ENCODE measurements around the gene ADAMTSL3. TPM values are rescaled to one million over a fixed set of nuclear protein-coding genes. Genes with fewer than 3 reads are reported as not detected.

ADAMTSL3 gene
- total RNA-seq, 1 experiment from 2014 or later: 0.07 TPM

DNA sequence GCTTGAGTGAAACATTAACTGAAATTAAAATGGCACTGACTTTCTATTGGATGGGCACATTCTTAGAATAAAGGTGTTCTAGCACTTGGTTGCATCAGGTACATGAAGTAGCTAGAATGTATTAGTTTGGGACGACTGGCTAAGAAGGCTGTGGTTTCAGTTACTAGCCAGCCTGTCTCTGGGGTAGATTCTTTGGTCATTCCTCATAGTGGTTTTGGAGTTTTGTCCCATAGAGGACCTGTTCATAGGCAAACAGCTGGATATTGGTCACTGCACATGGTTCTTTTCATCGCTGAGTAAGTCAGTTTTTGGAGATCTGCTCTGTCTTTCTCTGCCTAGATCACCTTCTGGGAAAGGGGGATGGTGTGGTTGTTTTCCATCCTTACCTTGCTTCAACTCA, 55.3 kb downstream of the ADAMTSL3 start:
- no peak overlapping the region for H3K4me3 ChIP-seq (ENCODE audit: low read depth, low read length)
- Mint-ChIP-seq H3K4me1 (ENCODE audit: low read depth, unreplicated experiment) (no peaks in the 10 kb centered on the region), H3K27me3 (ENCODE audit: insufficient read depth, unreplicated experiment) (no peaks in the 10 kb centered on the region), H3K36me3 (ENCODE audit: insufficient read depth, unreplicated experiment) (no peaks in the 10 kb centered on the region), H3K27ac (ENCODE audit: unreplicated experiment) (no peak overlapping the region), H3K9me3 (ENCODE audit: unreplicated experiment) (no peaks in the 10 kb centered on the region), H3K4me3 (ENCODE audit: unreplicated experiment) (no peak overlapping the region)
- ChIA-PET POLR2A (no interaction called here), CTCF (no interaction called here)
- no peaks in the 10 kb centered on the region for H3K36me3 ChIP-seq (ENCODE audit: control insufficient read depth, insufficient read depth, low read length)
- H3K4me1 ChIP-seq: no peaks in the 10 kb centered on the region
- TF ChIP-seq, protein P1, sequence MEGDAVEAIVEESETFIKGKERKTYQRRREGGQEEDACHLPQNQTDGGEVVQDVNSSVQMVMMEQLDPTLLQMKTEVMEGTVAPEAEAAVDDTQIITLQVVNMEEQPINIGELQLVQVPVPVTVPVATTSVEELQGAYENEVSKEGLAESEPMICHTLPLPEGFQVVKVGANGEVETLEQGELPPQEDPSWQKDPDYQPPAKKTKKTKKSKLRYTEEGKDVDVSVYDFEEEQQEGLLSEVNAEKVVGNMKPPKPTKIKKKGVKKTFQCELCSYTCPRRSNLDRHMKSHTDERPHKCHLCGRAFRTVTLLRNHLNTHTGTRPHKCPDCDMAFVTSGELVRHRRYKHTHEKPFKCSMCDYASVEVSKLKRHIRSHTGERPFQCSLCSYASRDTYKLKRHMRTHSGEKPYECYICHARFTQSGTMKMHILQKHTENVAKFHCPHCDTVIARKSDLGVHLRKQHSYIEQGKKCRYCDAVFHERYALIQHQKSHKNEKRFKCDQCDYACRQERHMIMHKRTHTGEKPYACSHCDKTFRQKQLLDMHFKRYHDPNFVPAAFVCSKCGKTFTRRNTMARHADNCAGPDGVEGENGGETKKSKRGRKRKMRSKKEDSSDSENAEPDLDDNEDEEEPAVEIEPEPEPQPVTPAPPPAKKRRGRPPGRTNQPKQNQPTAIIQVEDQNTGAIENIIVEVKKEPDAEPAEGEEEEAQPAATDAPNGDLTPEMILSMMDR (IDR thresholded peaks at IDR 0.05; ENCODE audit: insufficient read depth in 1 of 2, low read depth in 1 of 2, low read length in 1 of 2, severe bottlenecking in 1 of 2, unreplicated experiment in 1 of 2): no peak
- intact Hi-C loops (cut with micrococcal nuclease; ENCODE audit: unreplicated experiment): no loop called here
- DNase-seq: no peak
- BruUV-seq (replicated peaks): no TSS peak
- H3K9me3 ChIP-seq: no peaks in the 10 kb centered on the region
- H3K27me3 ChIP-seq (replicated peaks; ENCODE audit: control insufficient read depth, insufficient read depth, low read length): no peaks in the 10 kb centered on the region

DNA sequence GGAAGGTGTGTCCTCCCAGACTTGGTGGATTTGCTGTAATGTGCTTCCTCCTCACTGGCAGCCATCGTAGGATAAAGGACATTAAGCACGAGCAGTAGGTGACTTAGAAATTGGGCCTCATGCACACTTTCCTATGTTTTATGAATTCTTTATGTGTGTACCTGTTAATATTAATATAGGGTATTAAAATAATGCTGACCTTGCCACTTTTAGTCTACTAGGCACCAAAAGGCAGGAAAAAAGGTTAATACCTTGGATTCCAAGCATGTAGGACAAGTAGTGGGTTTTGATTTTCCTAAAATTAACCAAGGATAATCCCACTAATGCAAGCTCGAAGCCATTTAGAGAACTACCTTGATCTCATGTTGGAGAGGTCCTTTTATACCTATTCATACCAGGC, 55.9 kb downstream of the ADAMTSL3 start:
- no peaks in the 10 kb centered on the region for H3K27me3 ChIP-seq (replicated peaks; ENCODE audit: control insufficient read depth, insufficient read depth, low read length)
- Mint-ChIP-seq H3K27ac (ENCODE audit: unreplicated experiment) (no peak overlapping the region), H3K4me3 (ENCODE audit: unreplicated experiment) (no peak overlapping the region), H3K36me3 (ENCODE audit: insufficient read depth, unreplicated experiment) (no peaks in the 10 kb centered on the region), H3K9me3 (ENCODE audit: unreplicated experiment) (no peaks in the 10 kb centered on the region), H3K4me1 (ENCODE audit: low read depth, unreplicated experiment) (no peaks in the 10 kb centered on the region), H3K27me3 (ENCODE audit: insufficient read depth, unreplicated experiment) (no peaks in the 10 kb centered on the region)
- H3K36me3 ChIP-seq (ENCODE audit: control insufficient read depth, insufficient read depth, low read length): no peaks in the 10 kb centered on the region
- no peaks in the 10 kb centered on the region for H3K4me1 ChIP-seq
- no peaks in the 10 kb centered on the region for H3K9me3 ChIP-seq
- H3K4me3 ChIP-seq (ENCODE audit: low read depth, low read length): no peak overlapping the region
- ChIA-PET POLR2A (no interaction called here), CTCF (no interaction called here)
- TF ChIP-seq, protein P1 (IDR thresholded peaks at IDR 0.05; ENCODE audit: insufficient read depth in 1 of 2, low read depth in 1 of 2, low read length in 1 of 2, severe bottlenecking in 1 of 2, unreplicated experiment in 1 of 2): no peak
- no peak for DNase-seq
- BruUV-seq (replicated peaks): no TSS peak
- intact Hi-C loops (cut with micrococcal nuclease; ENCODE audit: unreplicated experiment): no loop called here

DNA sequence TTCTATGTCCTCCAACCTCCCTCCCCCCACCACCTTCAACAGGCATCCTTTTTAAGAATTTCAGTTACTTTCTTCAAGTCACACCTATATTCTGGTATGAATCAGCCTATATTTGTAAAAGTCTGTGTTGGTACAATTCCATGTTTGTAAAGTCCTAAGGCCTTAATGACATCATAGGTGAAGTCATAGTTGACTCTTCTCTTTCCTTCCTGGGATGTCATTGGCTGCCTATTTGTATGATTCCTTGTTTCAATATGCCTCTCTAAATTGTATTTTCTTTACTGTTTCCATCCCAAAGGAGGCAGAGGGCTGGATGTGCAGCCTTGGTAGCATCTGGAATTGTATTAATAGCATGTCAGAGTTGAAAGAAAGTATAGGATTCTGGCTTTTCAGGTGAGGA, 56.5 kb downstream of the ADAMTSL3 start:
- Histone ChIP-seq H3K4me1 (no peaks in the 10 kb centered on the region), H3K27me3 (replicated peaks; ENCODE audit: control insufficient read depth, insufficient read depth, low read length) (no peaks in the 10 kb centered on the region), H3K4me3 (ENCODE audit: low read depth, low read length) (no peak overlapping the region), H3K9me3 (no peaks in the 10 kb centered on the region), H3K36me3 (ENCODE audit: control insufficient read depth, insufficient read depth, low read length) (no peaks in the 10 kb centered on the region)
- DNase-seq: no peak
- peaks cover 1% of the 10 kb centered on the region for H3K27me3 Mint-ChIP-seq (ENCODE audit: insufficient read depth, unreplicated experiment)
- no peak overlapping the region for H3K27ac Mint-ChIP-seq (ENCODE audit: unreplicated experiment)
- TF ChIP-seq, protein P1 (IDR thresholded peaks at IDR 0.05; ENCODE audit: insufficient read depth in 1 of 2, low read depth in 1 of 2, low read length in 1 of 2, severe bottlenecking in 1 of 2, unreplicated experiment in 1 of 2): no peak
- H3K4me1 Mint-ChIP-seq (ENCODE audit: low read depth, unreplicated experiment): no peaks in the 10 kb centered on the region
- intact Hi-C loops (cut with micrococcal nuclease; ENCODE audit: unreplicated experiment): no loop called here
- no peaks in the 10 kb centered on the region for H3K36me3 Mint-ChIP-seq (ENCODE audit: insufficient read depth, unreplicated experiment)
- CTCF ChIA-PET: no interaction called here
- no peaks in the 10 kb centered on the region for H3K9me3 Mint-ChIP-seq (ENCODE audit: unreplicated experiment)
- no TSS peak for BruUV-seq (replicated peaks)
- POLR2A ChIA-PET: no interaction called here
- H3K4me3 Mint-ChIP-seq (ENCODE audit: unreplicated experiment): no peak overlapping the region

Data from Caco-2 (cell line).